ENCODE data around the gene SCUBE1.
"Not testable (repeated sequence)": the region's sequence is repeated elsewhere in the genome, so short reads cannot be mapped to it uniquely, and the experiment has no call there.

Gene SCUBE1

DNA sequence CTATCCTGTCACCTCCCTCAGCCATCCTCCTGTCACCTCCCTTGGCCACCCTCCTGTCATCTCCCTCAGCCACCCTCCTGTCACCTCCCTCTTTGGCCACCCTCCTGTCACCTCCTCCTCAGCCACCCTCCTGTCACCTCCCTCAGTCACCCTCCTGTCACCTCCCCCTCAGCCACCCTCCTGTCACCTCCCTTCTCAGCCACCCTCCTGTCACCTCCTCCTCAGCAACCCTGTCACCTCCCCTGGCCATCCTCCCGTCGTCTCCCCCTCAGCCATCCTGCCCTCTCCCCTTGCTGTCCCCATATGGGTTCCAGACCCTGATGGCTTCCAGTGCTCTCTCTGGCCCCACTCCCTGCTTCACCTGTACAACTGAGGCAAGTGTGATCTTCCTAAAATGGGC, 61.8 kb downstream of the SCUBE1 start:
- Histone ChIP-seq H3K9me3 (ENCODE audit: control insufficient read depth, insufficient read depth, low read length) (no peaks in the 10 kb centered on the region), H3K27ac (ENCODE audit: low read length) (no peak overlapping the region), H3K27me3 (ENCODE audit: control insufficient read depth, insufficient read depth, low read length) (no peaks in the 10 kb centered on the region), H3K4me3 (ENCODE audit: low read length) (no peak overlapping the region), H3K4me1 (ENCODE audit: control insufficient read depth, insufficient read depth, low read length) (peaks cover 3% of the 10 kb centered on the region; the same call in 1 of the 2 replicates), H3K36me3 (ENCODE audit: control insufficient read depth, insufficient read depth, low read length) (no peaks in the 10 kb centered on the region)
- WGBS (ENCODE audit: insufficient coverage, insufficient read length) = no CpG with 5 or more reads among the region's 2 CpGs
- no peak for DNase-seq (ENCODE audit: low read depth, low spot score)

DNA sequence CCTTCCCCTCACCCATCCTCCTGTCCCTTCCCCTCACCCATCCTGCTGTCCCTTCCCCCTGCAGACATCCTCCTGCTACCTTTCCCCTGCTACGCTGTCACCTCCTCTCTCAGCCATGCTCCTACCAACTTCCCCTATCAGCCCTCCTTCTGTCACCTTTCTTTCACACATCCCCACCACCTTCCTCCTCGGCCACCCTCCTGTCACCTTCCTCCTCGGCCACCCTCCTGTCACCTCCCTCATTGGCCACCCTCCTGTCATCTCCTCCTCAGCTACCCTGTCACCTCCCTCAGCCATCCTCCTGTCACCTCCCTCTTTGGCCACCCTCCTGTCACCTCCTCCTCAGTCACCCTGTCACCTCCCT, 62.7 kb downstream of the SCUBE1 start:
- not testable (repeated sequence) for H3K4me1 ChIP-seq (ENCODE audit: control insufficient read depth, insufficient read depth, low read length); H3K27ac ChIP-seq (ENCODE audit: low read length); H3K9me3 ChIP-seq (ENCODE audit: control insufficient read depth, insufficient read depth, low read length); H3K36me3 ChIP-seq (ENCODE audit: control insufficient read depth, insufficient read depth, low read length); H3K4me3 ChIP-seq (ENCODE audit: low read length); H3K27me3 ChIP-seq (ENCODE audit: control insufficient read depth, insufficient read depth, low read length); DNase-seq (ENCODE audit: low read depth, low spot score)
- WGBS (ENCODE audit: insufficient coverage, insufficient read length) = no CpG with 5 or more reads among the region's 3 CpGs

DNA sequence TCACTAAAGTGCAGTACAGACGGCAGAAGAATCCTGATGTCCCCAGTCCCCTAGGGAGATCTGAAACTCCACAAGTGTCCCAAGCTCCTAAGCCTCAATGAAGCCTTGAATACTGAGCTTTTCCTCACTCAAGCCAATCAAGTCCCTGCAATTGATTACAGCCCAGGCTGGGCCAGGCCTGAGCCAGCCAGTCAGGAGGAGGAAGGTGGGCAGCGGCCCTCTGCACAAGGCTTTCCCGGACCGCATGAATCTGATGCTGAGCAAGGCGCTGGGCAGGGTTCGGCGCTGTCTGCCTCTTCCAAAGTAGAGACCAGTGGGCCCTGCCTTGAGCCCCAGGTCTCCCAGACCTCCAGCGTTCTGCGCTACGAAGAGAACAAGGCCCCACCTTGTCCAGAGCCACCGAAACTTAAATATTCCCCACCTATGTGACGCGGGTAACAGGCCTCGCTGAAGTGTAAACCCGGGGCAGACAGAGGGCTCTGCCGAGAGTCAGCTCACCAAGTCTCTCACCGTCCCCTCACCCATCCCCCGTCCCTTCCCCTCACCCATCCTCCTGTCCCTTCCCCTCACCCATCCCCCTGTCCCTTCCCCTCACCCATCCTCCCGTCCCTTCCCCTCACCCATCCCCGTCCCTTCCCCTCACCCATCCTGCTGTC, 63.2 kb downstream of the SCUBE1 start:
- H3K4me3 ChIP-seq (ENCODE audit: low read length) = no peak overlapping the region
- WGBS (ENCODE audit: insufficient coverage, insufficient read length) = no CpG with 5 or more reads among the region's 20 CpGs
- DNase-seq (ENCODE audit: low read depth, low spot score) = no peak
- no peaks in the 10 kb centered on the region for H3K27me3 ChIP-seq (ENCODE audit: control insufficient read depth, insufficient read depth, low read length)
- no peaks in the 10 kb centered on the region for H3K9me3 ChIP-seq (ENCODE audit: control insufficient read depth, insufficient read depth, low read length)
- H3K4me1 ChIP-seq (ENCODE audit: control insufficient read depth, insufficient read depth, low read length) = peaks cover 6% of the 10 kb centered on the region
- no peak overlapping the region for H3K27ac ChIP-seq (ENCODE audit: low read length)
- H3K36me3 ChIP-seq (ENCODE audit: control insufficient read depth, insufficient read depth, low read length) = no peaks in the 10 kb centered on the region

DNA sequence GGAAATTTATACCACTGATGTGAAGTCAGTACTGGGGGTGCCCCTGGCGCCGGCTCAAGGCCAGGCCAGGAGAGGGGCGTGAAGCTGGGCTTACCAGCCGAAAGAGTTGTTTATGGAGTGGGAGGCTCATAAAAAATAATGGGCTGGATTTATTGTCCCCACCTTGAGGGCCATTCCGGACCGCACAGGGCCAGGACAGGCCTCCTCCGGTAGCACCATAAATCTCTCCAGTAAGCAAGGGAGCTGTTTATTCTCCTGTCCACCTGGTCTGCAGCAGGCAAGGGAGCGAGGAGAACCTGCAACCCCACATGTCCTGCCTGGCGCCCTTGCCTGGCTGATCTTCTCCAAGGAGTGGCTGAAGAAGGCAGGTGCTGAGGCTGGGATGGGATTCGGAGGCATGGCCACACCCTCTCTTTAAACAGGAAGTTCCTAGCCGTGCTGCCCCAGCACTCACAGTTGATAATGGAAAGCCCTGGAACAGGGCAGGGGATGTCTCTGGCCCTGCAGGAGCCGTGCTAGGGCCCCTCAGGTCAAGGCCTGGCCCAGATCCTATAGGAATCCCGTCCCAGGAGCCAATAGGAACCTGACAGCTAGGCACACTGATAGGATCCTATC, 65.1 kb downstream of the SCUBE1 start:
- no CpG with 5 or more reads among the region's 13 CpGs for WGBS (ENCODE audit: insufficient coverage, insufficient read length)
- H3K27ac ChIP-seq (ENCODE audit: low read length) = no peak overlapping the region
- H3K4me3 ChIP-seq (ENCODE audit: low read length) = no peak overlapping the region
- no peaks in the 10 kb centered on the region for H3K9me3 ChIP-seq (ENCODE audit: control insufficient read depth, insufficient read depth, low read length)
- no peak for DNase-seq (ENCODE audit: low read depth, low spot score)
- H3K4me1 ChIP-seq (ENCODE audit: control insufficient read depth, insufficient read depth, low read length) = peaks cover 6% of the 10 kb centered on the region
- no peaks in the 10 kb centered on the region for H3K27me3 ChIP-seq (ENCODE audit: control insufficient read depth, insufficient read depth, low read length)
- H3K36me3 ChIP-seq (ENCODE audit: control insufficient read depth, insufficient read depth, low read length) = no peaks in the 10 kb centered on the region

DNA sequence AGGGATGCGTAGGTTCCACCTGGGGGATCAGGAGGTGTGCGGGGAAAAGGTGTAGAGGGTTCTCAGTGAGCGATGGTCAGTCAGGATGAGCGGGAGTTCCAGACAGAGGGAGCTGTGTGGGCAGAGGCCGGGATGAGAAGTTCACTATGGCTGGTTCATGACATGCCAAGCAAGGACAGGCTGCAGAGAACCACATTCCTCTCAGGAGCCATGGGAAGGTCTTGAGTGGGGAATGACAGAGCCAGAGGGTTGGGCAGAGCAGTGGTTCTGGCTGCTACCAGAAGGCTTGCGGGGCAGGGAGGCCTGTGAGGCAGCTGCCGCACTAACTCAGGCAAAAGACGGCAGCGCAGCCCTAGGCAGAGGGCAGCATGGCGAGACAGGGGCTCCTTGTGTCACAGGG, 66.1 kb downstream of the SCUBE1 start:
- H3K4me1 ChIP-seq (ENCODE audit: control insufficient read depth, insufficient read depth, low read length) = peaks cover 6% of the 10 kb centered on the region
- no peak overlapping the region for H3K4me3 ChIP-seq (ENCODE audit: low read length)
- no peak for DNase-seq (ENCODE audit: low read depth, low spot score)
- H3K27ac ChIP-seq (ENCODE audit: low read length) = no peak overlapping the region
- WGBS (ENCODE audit: insufficient coverage, insufficient read length) = no CpG with 5 or more reads among the region's 10 CpGs
- H3K27me3 ChIP-seq (ENCODE audit: control insufficient read depth, insufficient read depth, low read length) = no peaks in the 10 kb centered on the region
- no peaks in the 10 kb centered on the region for H3K36me3 ChIP-seq (ENCODE audit: control insufficient read depth, insufficient read depth, low read length)
- no peaks in the 10 kb centered on the region for H3K9me3 ChIP-seq (ENCODE audit: control insufficient read depth, insufficient read depth, low read length)

DNA sequence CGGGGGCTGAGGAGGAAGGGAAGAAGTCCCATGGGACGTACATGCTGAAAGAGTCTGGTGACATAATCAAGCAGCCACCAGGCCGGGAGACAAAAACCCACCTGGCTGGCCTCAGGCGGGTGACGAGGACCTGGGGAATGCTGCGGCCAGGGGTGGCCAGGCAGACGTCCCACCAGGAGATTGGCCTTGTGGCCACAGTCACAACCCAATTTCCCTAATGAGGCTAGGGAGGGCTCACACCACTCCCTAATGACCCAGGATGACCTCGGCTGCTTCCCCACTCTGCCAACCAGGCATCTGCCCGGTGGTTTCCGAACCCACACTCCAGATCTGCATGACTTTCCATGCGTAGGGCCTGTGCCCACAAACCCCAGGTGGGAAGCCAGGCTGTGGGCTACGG, 66.9 kb downstream of the SCUBE1 start:
- Histone ChIP-seq H3K27ac (ENCODE audit: low read length) (no peak overlapping the region), H3K36me3 (ENCODE audit: control insufficient read depth, insufficient read depth, low read length) (no peaks in the 10 kb centered on the region), H3K4me1 (ENCODE audit: control insufficient read depth, insufficient read depth, low read length) (peaks cover 6% of the 10 kb centered on the region), H3K9me3 (ENCODE audit: control insufficient read depth, insufficient read depth, low read length) (no peaks in the 10 kb centered on the region), H3K4me3 (ENCODE audit: low read length) (no peak overlapping the region), H3K27me3 (ENCODE audit: control insufficient read depth, insufficient read depth, low read length) (no peaks in the 10 kb centered on the region)
- WGBS (ENCODE audit: insufficient coverage, insufficient read length) = no CpG with 5 or more reads among the region's 12 CpGs
- DNase-seq (ENCODE audit: low read depth, low spot score) = no peak

DNA sequence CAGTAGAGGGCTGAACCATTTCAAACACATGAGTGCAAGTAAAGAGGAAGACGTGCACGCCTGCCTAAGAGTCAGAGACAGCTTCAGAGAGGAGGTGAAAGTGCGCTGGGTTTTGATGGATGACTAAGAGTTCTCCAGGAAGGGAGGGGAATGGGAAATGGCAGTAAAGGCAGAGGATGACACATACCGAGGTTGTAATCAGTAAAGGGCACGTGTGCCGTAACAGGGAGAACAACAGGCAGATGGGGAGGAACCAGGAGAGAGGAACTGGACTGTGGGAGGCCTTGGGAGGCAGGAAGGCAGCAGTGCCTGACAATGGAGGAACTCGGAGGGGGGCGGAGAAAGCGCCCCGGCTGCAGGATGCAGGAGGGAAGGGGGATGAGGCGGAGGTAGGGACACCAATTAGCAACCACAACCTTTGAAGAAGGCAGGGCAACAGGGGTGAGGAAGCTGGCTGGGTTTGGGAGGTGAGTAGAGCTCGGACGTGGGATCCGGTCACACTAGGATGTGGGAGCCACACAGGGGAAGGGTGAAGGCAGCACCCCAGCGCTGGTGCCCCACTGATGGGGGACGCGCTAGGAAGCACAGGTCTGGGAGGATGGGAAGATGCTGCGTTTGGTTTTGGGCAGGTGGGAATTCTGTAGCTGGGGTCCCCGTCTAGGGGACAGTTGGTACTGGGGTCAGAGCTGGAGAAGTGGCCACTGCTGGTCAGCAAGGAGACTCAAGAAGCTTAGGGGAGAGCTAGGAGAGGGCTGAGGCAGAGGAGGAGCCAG, 67.4 kb downstream of the SCUBE1 start:
- Histone ChIP-seq H3K27ac (ENCODE audit: low read length) (no peak overlapping the region), H3K36me3 (ENCODE audit: control insufficient read depth, insufficient read depth, low read length) (no peaks in the 10 kb centered on the region), H3K27me3 (ENCODE audit: control insufficient read depth, insufficient read depth, low read length) (no peaks in the 10 kb centered on the region), H3K4me1 (ENCODE audit: control insufficient read depth, insufficient read depth, low read length) (peaks cover 6% of the 10 kb centered on the region), H3K4me3 (ENCODE audit: low read length) (no peak overlapping the region), H3K9me3 (ENCODE audit: control insufficient read depth, insufficient read depth, low read length) (no peaks in the 10 kb centered on the region)
- WGBS (ENCODE audit: insufficient coverage, insufficient read length) = no CpG with 5 or more reads among the region's 19 CpGs
- no peak for DNase-seq (ENCODE audit: low read depth, low spot score)

DNA sequence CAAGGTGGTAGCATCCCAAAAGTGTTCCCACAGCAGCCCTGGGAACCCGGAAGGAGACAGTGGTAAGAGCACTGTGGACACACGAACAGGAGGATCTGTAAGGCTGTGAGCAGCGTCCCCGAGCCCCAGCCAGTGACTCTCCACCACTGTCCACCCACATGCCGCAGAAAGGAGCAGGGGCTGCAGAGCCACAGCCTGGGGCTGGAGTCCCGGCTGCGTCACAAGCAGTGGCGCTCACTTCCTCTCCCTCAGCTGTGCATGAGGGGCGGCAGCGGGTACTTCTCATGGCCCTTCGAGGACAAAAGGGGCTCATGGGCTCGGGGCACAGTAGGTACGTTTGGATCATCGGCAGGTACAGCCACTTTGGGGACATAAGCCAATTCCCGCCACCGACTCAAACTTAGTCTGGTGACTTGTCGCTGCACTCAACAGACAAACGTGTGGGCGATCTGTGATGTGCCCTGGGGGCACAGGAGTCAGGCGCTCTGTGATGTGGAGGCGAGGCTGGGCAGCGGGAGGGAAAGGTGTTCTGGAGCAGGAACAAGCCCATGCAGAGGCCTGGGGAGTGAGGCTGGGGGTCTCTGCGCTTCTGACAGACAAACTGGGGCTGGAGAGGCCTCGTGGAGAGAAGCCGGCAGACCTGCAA, 68.5 kb downstream of the SCUBE1 start:
- Histone ChIP-seq H3K36me3 (ENCODE audit: control insufficient read depth, insufficient read depth, low read length) (no peaks in the 10 kb centered on the region), H3K9me3 (ENCODE audit: control insufficient read depth, insufficient read depth, low read length) (no peaks in the 10 kb centered on the region), H3K27ac (ENCODE audit: low read length) (no peak overlapping the region), H3K27me3 (ENCODE audit: control insufficient read depth, insufficient read depth, low read length) (no peaks in the 10 kb centered on the region), H3K4me3 (ENCODE audit: low read length) (no peak overlapping the region), H3K4me1 (ENCODE audit: control insufficient read depth, insufficient read depth, low read length) (peaks cover 2% of the 10 kb centered on the region; the same call in 1 of the 2 replicates)
- no peak for DNase-seq (ENCODE audit: low read depth, low spot score)
- no CpG with 5 or more reads among the region's 25 CpGs for WGBS (ENCODE audit: insufficient coverage, insufficient read length)

DNA sequence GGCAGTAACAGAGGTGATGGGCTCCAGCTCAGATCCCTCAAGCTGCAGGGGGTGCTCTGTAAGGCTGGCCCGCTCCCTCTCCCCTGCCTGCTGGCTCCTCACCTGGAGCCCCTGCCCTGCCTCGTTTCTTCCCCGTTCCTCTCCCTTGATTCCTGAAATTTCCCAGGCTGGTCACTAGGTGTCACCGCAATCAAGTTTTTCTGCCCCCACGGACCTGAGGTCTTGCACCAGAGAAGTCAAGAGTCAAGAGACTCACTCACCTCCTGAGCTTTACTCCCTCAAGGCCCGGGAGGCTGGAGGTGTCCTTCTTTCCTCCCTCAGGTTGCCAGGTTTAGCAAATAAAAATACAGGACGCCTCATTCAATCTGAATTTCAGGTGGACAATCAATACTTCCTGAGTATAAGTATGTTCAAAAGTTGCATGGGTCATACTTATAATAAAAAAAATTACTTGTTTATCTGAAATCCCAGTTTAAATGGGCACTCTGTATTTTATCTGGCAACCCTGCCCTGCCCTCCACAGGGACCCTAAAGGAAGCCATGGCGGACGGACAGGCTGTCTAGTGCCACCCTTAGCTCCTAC, 69.2 kb downstream of the SCUBE1 start:
- peaks cover 2% of the 10 kb centered on the region; the same call in 1 of the 2 replicates for H3K4me1 ChIP-seq (ENCODE audit: control insufficient read depth, insufficient read depth, low read length)
- no peaks in the 10 kb centered on the region for H3K9me3 ChIP-seq (ENCODE audit: control insufficient read depth, insufficient read depth, low read length)
- H3K36me3 ChIP-seq (ENCODE audit: control insufficient read depth, insufficient read depth, low read length) = no peaks in the 10 kb centered on the region
- H3K4me3 ChIP-seq (ENCODE audit: low read length) = no peak overlapping the region
- no CpG with 5 or more reads among the region's 9 CpGs for WGBS (ENCODE audit: insufficient coverage, insufficient read length)
- no peaks in the 10 kb centered on the region for H3K27me3 ChIP-seq (ENCODE audit: control insufficient read depth, insufficient read depth, low read length)
- no peak for DNase-seq (ENCODE audit: low read depth, low spot score)
- H3K27ac ChIP-seq (ENCODE audit: low read length) = no peak overlapping the region

DNA sequence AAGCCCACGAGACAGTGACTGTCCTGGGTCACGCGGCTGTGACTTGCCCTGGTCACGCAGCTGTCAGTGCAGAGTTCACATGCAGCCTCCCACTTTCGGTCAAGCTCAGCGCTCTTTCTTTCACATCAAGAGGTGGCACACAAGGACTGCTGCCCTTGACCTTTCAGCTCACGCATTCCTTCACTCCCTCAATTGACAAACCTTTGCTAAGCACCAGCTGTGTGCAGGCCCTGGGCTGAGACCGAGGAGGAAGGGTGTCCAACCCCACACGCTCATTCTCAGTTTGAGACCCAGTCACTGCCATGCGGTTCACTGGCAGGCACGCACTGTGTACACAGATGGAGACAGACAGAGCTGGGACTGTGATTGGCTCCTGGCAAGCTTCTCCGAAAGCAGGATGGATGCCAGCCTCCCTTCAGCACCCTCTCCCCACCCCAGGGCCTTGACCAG, 70.3 kb downstream of the SCUBE1 start:
- H3K4me1 ChIP-seq (ENCODE audit: control insufficient read depth, insufficient read depth, low read length) = peaks cover 2% of the 10 kb centered on the region; the same call in 1 of the 2 replicates
- H3K27ac ChIP-seq (ENCODE audit: low read length) = no peak overlapping the region
- H3K27me3 ChIP-seq (ENCODE audit: control insufficient read depth, insufficient read depth, low read length) = no peaks in the 10 kb centered on the region
- WGBS (ENCODE audit: insufficient coverage, insufficient read length) = no CpG with 5 or more reads among the region's 12 CpGs
- DNase-seq (ENCODE audit: low read depth, low spot score) = no peak
- H3K9me3 ChIP-seq (ENCODE audit: control insufficient read depth, insufficient read depth, low read length) = no peaks in the 10 kb centered on the region
- no peaks in the 10 kb centered on the region for H3K36me3 ChIP-seq (ENCODE audit: control insufficient read depth, insufficient read depth, low read length)
- no peak overlapping the region for H3K4me3 ChIP-seq (ENCODE audit: low read length)

All from iPS DF 6.9 (cell line).